IPS-18a (cell line): ENCODE results near the gene SMOC2.
"Not testable (repeated sequence)": the region's sequence is repeated elsewhere in the genome, so short reads cannot be mapped to it uniquely, and the experiment has no call there.

Experiments used
- H3K27ac ChIP-seq: one replicate; pipeline ENCODE4 v1.5.1; 2013; ENCODE audit warnings: low read length
- H3K27me3 ChIP-seq: one replicate; pipeline ENCODE4 v1.6.1; 2013; ENCODE audit warnings: mild to moderate bottlenecking, low read length; ENCODE audit not compliant: control insufficient read depth, insufficient read depth
- H3K36me3 ChIP-seq: one replicate; pipeline ENCODE4 v1.6.1; 2013; ENCODE audit warnings: low read depth, low read length; ENCODE audit not compliant: control insufficient read depth
- H3K4me1 ChIP-seq: one replicate; pipeline ENCODE4 v1.6.1; 2013; ENCODE audit warnings: low read depth, low read length; ENCODE audit not compliant: control insufficient read depth
- H3K4me3 ChIP-seq: one replicate; pipeline ENCODE4 v1.5.1; 2013; ENCODE audit warnings: low read length
- H3K9ac ChIP-seq: one replicate; pipeline ENCODE4 v1.6.1; 2013; ENCODE audit warnings: mild to moderate bottlenecking, low read length, moderate library complexity
- H3K9me3 ChIP-seq: one replicate; pipeline ENCODE4 v1.6.1; 2013; ENCODE audit warnings: low read depth, low read length; ENCODE audit not compliant: control insufficient read depth

Gene SMOC2

GRCh38 chr6:168691774-168692173 is 250.8 kb downstream of the SMOC2 start:
- Histone ChIP-seq H3K4me1 (peaks cover 28% of the 10 kb centered on the region), H3K9ac (no peak overlapping the region), H3K27me3 (no peaks in the 10 kb centered on the region), H3K36me3 (no peaks in the 10 kb centered on the region), H3K27ac (no peak overlapping the region), H3K4me3 (no peak overlapping the region), H3K9me3 (no peaks in the 10 kb centered on the region)

DNA sequence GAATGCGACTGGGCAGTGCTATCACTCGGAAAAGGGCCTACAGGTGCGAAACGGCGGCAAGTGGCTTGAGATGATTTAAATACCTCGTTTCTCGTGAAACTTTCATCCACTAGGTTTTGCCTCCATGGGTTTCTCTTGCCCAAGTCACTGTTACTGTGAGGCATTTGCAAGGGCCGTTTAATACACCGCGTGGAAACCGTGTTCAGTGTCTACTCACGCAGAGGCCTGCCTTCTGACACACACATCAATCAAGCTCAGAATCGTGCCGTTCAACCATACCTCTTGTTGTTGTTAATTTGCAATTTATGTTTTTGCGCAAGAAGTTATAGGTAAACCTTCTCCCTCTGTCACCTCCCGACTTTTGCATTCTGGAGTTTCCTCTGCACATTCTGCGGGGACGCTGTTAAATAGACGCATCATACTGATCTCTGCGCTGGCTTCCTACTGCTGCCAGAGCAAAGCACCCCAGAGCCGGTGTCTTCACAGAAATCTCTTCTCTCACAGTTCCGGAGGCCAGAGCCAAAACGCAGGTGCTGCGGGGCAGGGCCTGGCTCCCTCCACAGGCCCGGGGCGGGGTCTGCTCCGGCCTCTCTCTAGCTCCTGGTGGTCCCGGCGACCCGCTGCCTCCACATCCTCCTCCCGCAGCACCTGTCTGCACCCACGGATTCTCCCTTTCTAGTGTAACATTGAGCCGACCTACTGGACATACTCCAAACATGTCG is 251.4 kb downstream of the SMOC2 start:
- Histone ChIP-seq H3K4me3 (no peak overlapping the region), H3K36me3 (no peaks in the 10 kb centered on the region), H3K27ac (no peak overlapping the region), H3K27me3 (no peaks in the 10 kb centered on the region), H3K9ac (no peak overlapping the region), H3K9me3 (no peaks in the 10 kb centered on the region), H3K4me1 (peaks cover 24% of the 10 kb centered on the region)

- H3K27me3 ChIP-seq, H3K9ac ChIP-seq, H3K27ac ChIP-seq, H3K4me3 ChIP-seq, H3K36me3 ChIP-seq, H3K9me3 ChIP-seq: not testable (repeated sequence)
- peaks cover 24% of the 10 kb centered on the region for H3K4me1 ChIP-seq
Measured at GRCh38 chr6:168692915-168693257, 251.9 kb downstream of the SMOC2 start.

GRCh38 chr6:168694797-168695196 is 253.8 kb downstream of the SMOC2 start:
- not testable (repeated sequence) for H3K4me3 ChIP-seq, H3K36me3 ChIP-seq, H3K27ac ChIP-seq, H3K9ac ChIP-seq, H3K9me3 ChIP-seq, H3K27me3 ChIP-seq
- peaks cover 24% of the 10 kb centered on the region for H3K4me1 ChIP-seq

DNA sequence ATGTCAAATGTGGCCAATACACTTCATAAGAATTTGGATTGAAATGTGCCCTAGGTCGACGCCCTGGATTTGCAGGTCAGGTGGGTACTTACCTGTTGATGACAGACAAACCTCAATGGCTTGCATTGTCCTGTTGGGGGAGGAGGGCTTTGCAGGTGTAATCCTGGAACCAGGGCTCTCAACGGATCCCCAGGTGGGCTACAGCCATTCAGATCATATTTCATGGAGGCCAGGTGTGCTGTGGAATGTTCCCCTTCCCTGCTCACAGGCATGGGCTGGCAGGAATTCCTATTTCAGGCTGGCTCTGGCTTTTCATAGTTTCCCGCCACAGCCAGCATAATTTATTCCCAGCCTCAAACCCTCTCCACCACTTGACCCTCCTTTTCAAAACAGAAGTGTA is 254.7 kb downstream of the SMOC2 start:
- H3K4me3 ChIP-seq: no peak overlapping the region
- peaks cover 24% of the 10 kb centered on the region for H3K4me1 ChIP-seq
- H3K36me3 ChIP-seq: no peaks in the 10 kb centered on the region
- no peak overlapping the region for H3K9ac ChIP-seq
- H3K27me3 ChIP-seq: no peaks in the 10 kb centered on the region
- no peaks in the 10 kb centered on the region for H3K9me3 ChIP-seq
- no peak overlapping the region for H3K27ac ChIP-seq

GRCh38 chr6:168698923-168699322 is 257.9 kb downstream of the SMOC2 start:
- Histone ChIP-seq H3K36me3 (no peaks in the 10 kb centered on the region), H3K4me1 (peaks cover 20% of the 10 kb centered on the region)

DNA sequence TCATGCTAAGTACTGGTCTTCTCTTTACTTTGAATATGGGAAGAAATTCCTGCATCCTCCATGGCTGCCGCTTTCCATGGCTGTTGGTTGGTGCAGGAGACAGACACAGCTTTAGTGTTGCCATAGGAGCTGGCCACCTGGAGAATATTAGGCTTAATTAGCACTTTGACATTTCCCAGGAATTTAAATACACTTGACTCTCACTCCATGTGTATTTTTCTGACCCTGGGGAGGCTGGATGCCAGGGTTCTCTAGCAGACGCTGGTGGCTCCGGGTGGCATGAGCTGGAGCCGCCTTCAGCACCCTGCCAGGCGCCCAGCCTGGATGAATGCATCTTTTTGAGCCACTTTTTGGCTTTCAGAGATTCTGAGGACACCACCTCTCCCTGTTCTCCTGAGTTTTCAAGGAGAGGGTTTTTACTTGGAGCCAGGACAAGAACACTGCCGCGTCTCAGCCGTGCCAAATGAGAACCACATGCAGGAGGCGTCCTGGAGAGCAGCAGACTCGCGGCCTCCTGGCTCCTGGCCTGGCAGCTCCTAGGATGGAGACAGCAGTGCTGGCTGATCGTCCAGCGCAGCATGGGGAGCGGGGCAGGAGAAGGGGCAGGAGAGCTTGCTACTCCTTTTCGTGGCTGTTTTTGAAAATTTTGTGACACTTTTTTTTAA is 258.8 kb downstream of the SMOC2 start:
- peaks cover 21% of the 10 kb centered on the region for H3K4me1 ChIP-seq
- no peaks in the 10 kb centered on the region for H3K9me3 ChIP-seq
- H3K27me3 ChIP-seq: no peaks in the 10 kb centered on the region
- H3K4me3 ChIP-seq: no peak overlapping the region
- H3K36me3 ChIP-seq: no peaks in the 10 kb centered on the region
- no peak overlapping the region for H3K27ac ChIP-seq
- no peak overlapping the region for H3K9ac ChIP-seq

More at GRCh38 chr6:168698923-168699322, 257.9 kb downstream of the SMOC2 start:
- Histone ChIP-seq H3K9ac (no peak overlapping the region), H3K4me3 (no peak overlapping the region), H3K27ac (no peak overlapping the region), H3K9me3 (no peaks in the 10 kb centered on the region), H3K27me3 (no peaks in the 10 kb centered on the region)

DNA sequence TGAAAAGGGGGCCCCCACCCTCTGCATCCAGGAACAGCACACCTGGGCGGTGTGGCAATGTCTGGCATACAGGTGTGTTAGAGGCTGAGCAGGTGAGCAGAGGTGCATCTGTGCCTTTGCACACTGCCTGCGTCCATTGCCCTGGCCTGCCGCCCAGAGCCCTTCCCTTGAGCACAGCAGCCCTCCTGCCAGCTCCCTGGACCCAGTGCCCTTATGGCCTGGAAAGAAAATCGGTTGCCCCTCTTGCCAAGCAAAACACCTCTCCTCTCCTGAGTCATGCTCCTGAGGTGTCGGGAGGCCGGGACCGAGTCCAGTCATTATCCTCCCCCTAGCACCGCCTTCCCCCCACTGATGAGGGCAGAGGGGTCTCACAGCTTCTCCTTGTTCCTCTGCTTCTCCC is 259.9 kb downstream of the SMOC2 start:
- H3K4me3 ChIP-seq: no peak overlapping the region
- peaks cover 11% of the 10 kb centered on the region for H3K4me1 ChIP-seq
- H3K9me3 ChIP-seq: no peaks in the 10 kb centered on the region
- no peak overlapping the region for H3K27ac ChIP-seq
- no peaks in the 10 kb centered on the region for H3K27me3 ChIP-seq
- no peak overlapping the region for H3K9ac ChIP-seq
- H3K36me3 ChIP-seq: no peaks in the 10 kb centered on the region

DNA sequence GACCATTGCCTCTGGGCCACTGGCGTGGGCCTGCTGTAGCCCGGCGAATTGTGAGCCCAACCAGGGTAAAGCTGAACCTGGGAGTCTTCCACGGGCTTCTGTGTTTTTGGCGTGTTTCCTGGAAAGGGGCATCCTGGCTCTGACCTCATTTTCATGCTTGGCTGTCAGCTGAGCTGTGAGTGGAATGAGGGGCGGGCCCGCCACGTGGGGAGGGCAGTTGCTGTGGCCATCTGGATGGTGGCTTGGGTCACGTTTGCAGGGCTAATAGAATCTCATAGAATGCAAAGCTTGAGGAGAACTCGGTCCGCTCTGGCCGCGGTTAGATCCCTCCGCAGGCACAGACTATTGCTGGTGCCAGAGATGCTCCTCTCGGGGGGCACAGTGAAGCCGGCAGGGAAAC is 263.0 kb downstream of the SMOC2 start:
- Histone ChIP-seq H3K4me1 (peaks cover 5% of the 10 kb centered on the region), H3K9ac (no peak overlapping the region), H3K27me3 (no peaks in the 10 kb centered on the region), H3K4me3 (no peak overlapping the region), H3K36me3 (no peaks in the 10 kb centered on the region), H3K9me3 (no peaks in the 10 kb centered on the region), H3K27ac (no peak overlapping the region)

GRCh38 chr6:168704678-168705077 is 263.7 kb downstream of the SMOC2 start:
- Histone ChIP-seq H3K4me3 (no peak overlapping the region), H3K27ac (no peak overlapping the region), H3K9ac (no peak overlapping the region), H3K36me3 (no peaks in the 10 kb centered on the region), H3K9me3 (no peaks in the 10 kb centered on the region), H3K4me1 (peaks cover 5% of the 10 kb centered on the region), H3K27me3 (no peaks in the 10 kb centered on the region)

DNA sequence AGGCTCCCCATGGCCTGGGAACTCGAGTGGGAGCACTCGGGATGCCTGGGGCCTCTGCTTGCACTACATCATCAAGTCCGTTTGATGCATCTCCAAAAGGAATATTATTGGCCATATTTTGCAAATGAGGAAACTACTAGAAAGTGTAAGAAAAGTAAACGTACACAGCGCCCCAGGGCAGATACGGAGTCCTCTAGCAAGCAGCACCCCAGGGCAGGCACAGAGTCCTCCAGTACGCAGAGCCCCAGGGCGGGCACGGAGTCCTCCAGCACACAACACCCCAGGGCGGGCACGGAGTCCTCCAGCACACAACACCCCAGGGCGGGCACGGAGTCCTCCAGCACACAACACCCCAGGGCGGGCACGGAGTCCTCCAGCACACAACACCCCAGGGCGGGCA is 264.3 kb downstream of the SMOC2 start:
- H3K9ac ChIP-seq, H3K4me1 ChIP-seq, H3K36me3 ChIP-seq, H3K27ac ChIP-seq, H3K27me3 ChIP-seq, H3K4me3 ChIP-seq, H3K9me3 ChIP-seq: not testable (repeated sequence)
